DND-41 (cell line): ENCODE measurements around the gene GALNTL6.
"Not testable (repeated sequence)": the region's sequence is repeated elsewhere in the genome, so short reads cannot be mapped to it uniquely, and the experiment has no call there.

Experiments used
- CTCF ChIP-seq: IDR thresholded peaks from 2 replicates; pipeline ENCODE4 v1.5.1; 2012; ENCODE audit warnings: borderline replicate concordance, low read length, moderate library complexity, mild to moderate bottlenecking; ENCODE audit not compliant: poor library complexity, severe bottlenecking; ENCODE audit errors: extremely low read depth
- EZH2 ChIP-seq: IDR thresholded peaks from 3 replicates; pipeline ENCODE4 v1.6.1; 2012; ENCODE audit warnings: borderline replicate concordance, low read depth, mild to moderate bottlenecking, moderate library complexity, low read length, inconsistent platforms; ENCODE audit not compliant: severe bottlenecking

DNA sequence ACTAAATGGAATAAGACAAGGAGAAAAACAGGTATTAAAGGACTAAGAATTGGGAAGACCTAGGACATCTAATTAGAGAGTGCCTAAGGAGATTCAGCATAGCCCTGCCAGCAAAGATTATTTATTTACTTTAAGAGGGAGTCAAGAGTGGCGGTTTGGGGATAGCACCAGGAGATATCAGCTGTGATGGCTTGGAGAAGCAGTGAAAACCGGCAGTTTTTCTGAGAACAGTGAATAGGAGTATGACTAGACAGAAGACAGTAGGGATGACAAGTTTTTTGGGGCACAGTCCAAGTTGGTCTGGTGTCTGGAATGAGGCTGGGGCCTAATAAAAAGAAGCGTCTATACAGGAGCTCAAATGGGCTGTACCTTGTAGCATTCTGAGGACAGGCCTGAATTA, 1143.1 kb downstream of the GALNTL6 start:
- not testable (repeated sequence) for TF ChIP-seq CTCF, EZH2
